Activated CD8-positive, alpha-beta T cell treated with anti-CD3 and anti-CD28 coated beads for 36 hours (primary cell): ENCODE measurements around the gene PHEX. TPM values are rescaled to one million over a fixed set of nuclear protein-coding genes. Genes with fewer than 3 reads are reported as not detected.

Source experiments
- ATAC-seq: fragments of 200-7000 bp; cut with Tn5 transposase; one replicate; pipeline ENCODE4 v1.10.0; 2021; ENCODE audit warnings: mild to moderate bottlenecking, moderate library complexity
- CTCF ChIA-PET: fragments of 350-600 bp; sonication (Branson Sonifier 250); formaldehyde crosslinking; loops from one replicate; lab custom pipeline; 2021; ENCODE audit warnings: antibody characterized with exemption; lab: Charles Lee
- POLR2A ChIA-PET: fragments of 350-600 bp; sonication (Branson Sonifier 250); formaldehyde crosslinking; loops from one replicate; lab custom pipeline; 2021; ENCODE audit warnings: antibody characterized with exemption; lab: Charles Lee
- DNase-seq: peaks from one replicate; pipeline ENCODE4 v3.0.0-alpha.2; 2020
- H3K27ac Mint-ChIP-seq: one replicate; pipeline ENCODE4 v1.8.0; 2021; ENCODE audit warnings: mild to moderate bottlenecking, mixed read lengths
- H3K27me3 Mint-ChIP-seq: one replicate; pipeline ENCODE4 v1.8.0; 2021; ENCODE audit warnings: mixed read lengths
- H3K36me3 Mint-ChIP-seq: one replicate; pipeline ENCODE4 v1.8.0; 2021; ENCODE audit warnings: low read depth, mixed read lengths
- H3K4me1 Mint-ChIP-seq: one replicate; pipeline ENCODE4 v1.8.0; 2021; ENCODE audit warnings: low read depth, mixed read lengths
- H3K4me3 Mint-ChIP-seq: one replicate; pipeline ENCODE4 v1.8.0; 2021; ENCODE audit warnings: mild to moderate bottlenecking, moderate library complexity, mixed read lengths
- H3K9me3 Mint-ChIP-seq: one replicate; pipeline ENCODE4 v1.8.0; 2021; ENCODE audit warnings: mixed read lengths
- CTCF ChIP-seq: fragments of 200-600 bp; IDR thresholded peaks from one replicate; pipeline ENCODE4 v1.8.0; 2022; ENCODE audit warnings: antibody characterized with exemption, mild to moderate bottlenecking
- intact Hi-C: fragments of 100-400 bp; cut with micrococcal nuclease; formaldehyde crosslinking; loops from one replicate; pipeline ENCODE4 v1.10.0; 2022
- total RNA-seq, 2 experiments: library from RNA; stranded (reverse); gene quantifications; one replicate each; pipeline ENCODE4 v1.2.3, GENCODE V29; 2021

Gene PHEX
- total RNA-seq, 2 experiments from 2014 or later = 22.7 to 25.2 TPM

- CTCF ChIA-PET = interaction anchor here (1.1 kb wide), 1 partner anchor 125 kb away, joined by 3 read pairs; no protein-coding TSS in a partner anchor
- Mint-ChIP-seq H3K27ac (no peak overlapping the region), H3K27me3 (no peaks in the 10 kb centered on the region), H3K36me3 (peaks cover 16% of the 10 kb centered on the region), H3K4me1 (peaks cover 7% of the 10 kb centered on the region), H3K9me3 (no peaks in the 10 kb centered on the region), H3K4me3 (no peak overlapping the region)
- POLR2A ChIA-PET = no interaction called here
- TF ChIP-seq CTCF = no peak
- intact Hi-C loops = no loop called here
- DNase-seq = no peak
- ATAC-seq = no peak
These were observed 78.8 kb downstream of the PHEX start for GRCh38 chrX:22110729-22111494.

- H3K4me3 Mint-ChIP-seq = no peak overlapping the region
- peaks cover 17% of the 10 kb centered on the region for H3K36me3 Mint-ChIP-seq
- peaks cover 8% of the 10 kb centered on the region for H3K4me1 Mint-ChIP-seq
- H3K27me3 Mint-ChIP-seq = no peaks in the 10 kb centered on the region
- ChIA-PET POLR2A (no interaction called here), CTCF (no interaction called here)
- ATAC-seq = no peak
- H3K27ac Mint-ChIP-seq = no peak overlapping the region
- DNase-seq = no peak
- TF ChIP-seq CTCF = no peak
- intact Hi-C loops = no loop called here
- H3K9me3 Mint-ChIP-seq = no peaks in the 10 kb centered on the region
These were observed 84.8 kb downstream of the PHEX start for GRCh38 chrX:22116605-22117546.

- no peak for TF ChIP-seq CTCF
- DNase-seq (no peak), ATAC-seq (no peak)
- ChIA-PET CTCF (no interaction called here), POLR2A (no interaction called here)
- Mint-ChIP-seq H3K4me1 (peaks cover 8% of the 10 kb centered on the region), H3K27ac (no peak overlapping the region), H3K9me3 (no peaks in the 10 kb centered on the region), H3K27me3 (no peaks in the 10 kb centered on the region), H3K36me3 (peaks cover 17% of the 10 kb centered on the region), H3K4me3 (no peak overlapping the region)
- intact Hi-C loops = no loop called here
These were observed 85.5 kb downstream of the PHEX start for GRCh38 chrX:22117633-22118032.

- H3K36me3 Mint-ChIP-seq = peaks cover 17% of the 10 kb centered on the region
- TF ChIP-seq CTCF = no peak
- peaks cover 8% of the 10 kb centered on the region for H3K4me1 Mint-ChIP-seq
- CTCF ChIA-PET = no interaction called here
- peak overlapping the region; percentile 61 for H3K27ac Mint-ChIP-seq
- no peaks in the 10 kb centered on the region for H3K27me3 Mint-ChIP-seq
- no peaks in the 10 kb centered on the region for H3K9me3 Mint-ChIP-seq
- POLR2A ChIA-PET = no interaction called here
- H3K4me3 Mint-ChIP-seq = no peak overlapping the region
- intact Hi-C loops = no loop called here
- ATAC-seq = peak; percentile 51
- peak; percentile 14 for DNase-seq
These were observed 86.2 kb downstream of the PHEX start for GRCh38 chrX:22118161-22118830.
